ENCODE data around the gene PON3. TPM values are rescaled to one million over a fixed set of nuclear protein-coding genes. Genes with fewer than 3 reads are reported as not detected.

PON3 gene
- total RNA-seq, 1 experiment from 2014 or later = 15.0 TPM

- CTCF ChIA-PET = interaction anchor here (0.6 kb wide), 1 partner anchor 224 kb away, joined by 4 read pairs; no protein-coding TSS in a partner anchor
- intact Hi-C loops (cut with micrococcal nuclease; ENCODE audit: unreplicated experiment) = no loop called here
- no peak for TF ChIP-seq CTCF (IDR thresholded peaks at IDR 0.05; ENCODE audit: insufficient read depth in 1 of 2, low read depth in 1 of 2, low read length in 1 of 2, severe bottlenecking in 1 of 2, unreplicated experiment in 1 of 2)
- H3K4me1 ChIP-seq = peaks cover 14% of the 10 kb centered on the region
- no peaks in the 10 kb centered on the region for H3K36me3 Mint-ChIP-seq (ENCODE audit: insufficient read depth, unreplicated experiment)
- no peaks in the 10 kb centered on the region for H3K4me1 Mint-ChIP-seq (ENCODE audit: low read depth, unreplicated experiment)
- POLR2A ChIA-PET = no interaction called here
- H3K4me3 Mint-ChIP-seq (ENCODE audit: unreplicated experiment) = no peak overlapping the region
- no peaks in the 10 kb centered on the region for H3K9me3 Mint-ChIP-seq (ENCODE audit: unreplicated experiment)
- H3K36me3 ChIP-seq (ENCODE audit: control insufficient read depth, insufficient read depth, low read length) = no peaks in the 10 kb centered on the region; the same call in 1 of the 2 replicates
- BruUV-seq (replicated peaks) = no TSS peak
- H3K27ac Mint-ChIP-seq (ENCODE audit: unreplicated experiment) = no peak overlapping the region
- no peaks in the 10 kb centered on the region for H3K27me3 Mint-ChIP-seq (ENCODE audit: insufficient read depth, unreplicated experiment)
- H3K9me3 ChIP-seq = no peaks in the 10 kb centered on the region
- no peak overlapping the region for H3K4me3 ChIP-seq (ENCODE audit: low read depth, low read length)
- DNase-seq = no peak
- H3K27me3 ChIP-seq (replicated peaks; ENCODE audit: control insufficient read depth, insufficient read depth, low read length) = no peaks in the 10 kb centered on the region
Observed at GRCh38 chr7:95320651-95321050, 75.5 kb downstream of the PON3 start.

DNA sequence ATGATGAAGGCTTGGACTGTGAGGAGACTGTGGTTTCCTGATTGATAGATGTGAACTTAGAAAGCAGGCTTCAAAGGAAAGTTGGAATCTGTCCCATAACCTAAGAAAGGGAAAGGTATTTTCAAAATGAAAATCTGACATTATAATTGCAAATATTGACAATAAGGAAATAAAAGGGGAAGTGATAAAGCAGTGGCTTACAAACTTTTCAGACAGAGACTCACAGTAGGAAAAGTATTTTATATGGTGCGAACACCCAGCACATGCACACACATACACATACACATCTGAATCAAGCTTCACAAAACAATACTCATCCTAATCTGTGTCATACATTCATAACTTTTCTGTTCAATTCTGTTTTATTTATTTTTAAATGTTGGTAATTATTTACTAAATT, 76.6 kb downstream of the PON3 start:
- no peaks in the 10 kb centered on the region for H3K27me3 ChIP-seq (replicated peaks; ENCODE audit: control insufficient read depth, insufficient read depth, low read length)
- ChIA-PET POLR2A (no interaction called here), CTCF (no interaction called here)
- no peaks in the 10 kb centered on the region for H3K9me3 ChIP-seq
- intact Hi-C loops (cut with micrococcal nuclease; ENCODE audit: unreplicated experiment) = no loop called here
- Mint-ChIP-seq H3K27me3 (ENCODE audit: insufficient read depth, unreplicated experiment) (no peaks in the 10 kb centered on the region), H3K36me3 (ENCODE audit: insufficient read depth, unreplicated experiment) (no peaks in the 10 kb centered on the region), H3K4me3 (ENCODE audit: unreplicated experiment) (no peak overlapping the region), H3K4me1 (ENCODE audit: low read depth, unreplicated experiment) (no peaks in the 10 kb centered on the region), H3K9me3 (ENCODE audit: unreplicated experiment) (no peaks in the 10 kb centered on the region), H3K27ac (ENCODE audit: unreplicated experiment) (no peak overlapping the region)
- H3K36me3 ChIP-seq (ENCODE audit: control insufficient read depth, insufficient read depth, low read length) = no peaks in the 10 kb centered on the region
- BruUV-seq (replicated peaks) = no TSS peak
- H3K4me1 ChIP-seq = peaks cover 14% of the 10 kb centered on the region
- no peak for TF ChIP-seq CTCF (IDR thresholded peaks at IDR 0.05; ENCODE audit: insufficient read depth in 1 of 2, low read depth in 1 of 2, low read length in 1 of 2, severe bottlenecking in 1 of 2, unreplicated experiment in 1 of 2)
- DNase-seq = no peak
- no peak overlapping the region for H3K4me3 ChIP-seq (ENCODE audit: low read depth, low read length)

- Histone ChIP-seq H3K4me3 (ENCODE audit: low read depth, low read length) (no peak overlapping the region), H3K9me3 (no peaks in the 10 kb centered on the region), H3K4me1 (peaks cover 9% of the 10 kb centered on the region), H3K27me3 (replicated peaks; ENCODE audit: control insufficient read depth, insufficient read depth, low read length) (no peaks in the 10 kb centered on the region), H3K36me3 (ENCODE audit: control insufficient read depth, insufficient read depth, low read length) (no peaks in the 10 kb centered on the region)
- no peaks in the 10 kb centered on the region for H3K9me3 Mint-ChIP-seq (ENCODE audit: unreplicated experiment)
- ChIA-PET POLR2A (no interaction called here), CTCF (no interaction called here)
- no peak overlapping the region for H3K4me3 Mint-ChIP-seq (ENCODE audit: unreplicated experiment)
- no peak overlapping the region for H3K27ac Mint-ChIP-seq (ENCODE audit: unreplicated experiment)
- DNase-seq = no peak
- no peaks in the 10 kb centered on the region for H3K4me1 Mint-ChIP-seq (ENCODE audit: low read depth, unreplicated experiment)
- TF ChIP-seq CTCF (IDR thresholded peaks at IDR 0.05; ENCODE audit: insufficient read depth in 1 of 2, low read depth in 1 of 2, low read length in 1 of 2, severe bottlenecking in 1 of 2, unreplicated experiment in 1 of 2) = no peak
- no peaks in the 10 kb centered on the region for H3K36me3 Mint-ChIP-seq (ENCODE audit: insufficient read depth, unreplicated experiment)
- peaks cover 6% of the 10 kb centered on the region for H3K27me3 Mint-ChIP-seq (ENCODE audit: insufficient read depth, unreplicated experiment)
- BruUV-seq (replicated peaks) = no TSS peak
- intact Hi-C loops (cut with micrococcal nuclease; ENCODE audit: unreplicated experiment) = no loop called here
Observed at GRCh38 chr7:95318501-95319100, 77.6 kb downstream of the PON3 start.
